Activated T-helper 17 cell treated with anti-CD3 and anti-CD28 coated beads, Interleukin-2, amount 50 U/mL, for 72 hours (primary cell): ENCODE data around the gene PTGER1. TPM values are rescaled to one million over a fixed set of nuclear protein-coding genes. Genes with fewer than 3 reads are reported as not detected.

Source experiments
- ATAC-seq: fragments of 150-1000 bp; cut with Tn5 transposase; replicated peaks from 2 replicates; pipeline ENCODE4 v1.10.0; 2021; ENCODE audit warnings: mild to moderate bottlenecking, moderate library complexity
- H3K27ac Mint-ChIP-seq: one replicate; pipeline ENCODE4 v1.8.0; 2022; ENCODE audit warnings: mixed read lengths
- H3K27me3 Mint-ChIP-seq: one replicate; pipeline ENCODE4 v1.8.0; 2022; ENCODE audit warnings: mixed read lengths
- H3K36me3 Mint-ChIP-seq: one replicate; pipeline ENCODE4 v1.8.0; 2022; ENCODE audit warnings: low read depth, mild to moderate bottlenecking, mixed read lengths
- H3K4me1 Mint-ChIP-seq: one replicate; pipeline ENCODE4 v1.8.0; 2022; ENCODE audit warnings: mixed read lengths
- H3K4me3 Mint-ChIP-seq: one replicate; pipeline ENCODE4 v1.8.0; 2022; ENCODE audit warnings: mild to moderate bottlenecking, mixed read lengths
- H3K9me3 Mint-ChIP-seq: one replicate; pipeline ENCODE4 v1.8.0; 2022; ENCODE audit warnings: mixed read lengths
- total RNA-seq, 2 donors: library from RNA; stranded (reverse); gene quantifications; one replicate each; pipeline ENCODE4 v1.2.3, GENCODE V29; 2022

The PTGER1 gene, protein sequence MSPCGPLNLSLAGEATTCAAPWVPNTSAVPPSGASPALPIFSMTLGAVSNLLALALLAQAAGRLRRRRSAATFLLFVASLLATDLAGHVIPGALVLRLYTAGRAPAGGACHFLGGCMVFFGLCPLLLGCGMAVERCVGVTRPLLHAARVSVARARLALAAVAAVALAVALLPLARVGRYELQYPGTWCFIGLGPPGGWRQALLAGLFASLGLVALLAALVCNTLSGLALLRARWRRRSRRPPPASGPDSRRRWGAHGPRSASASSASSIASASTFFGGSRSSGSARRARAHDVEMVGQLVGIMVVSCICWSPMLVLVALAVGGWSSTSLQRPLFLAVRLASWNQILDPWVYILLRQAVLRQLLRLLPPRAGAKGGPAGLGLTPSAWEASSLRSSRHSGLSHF
- under 1 TPM in 1 of 2 donors, not detected in 1; 0.17 TPM for total RNA-seq

DNA sequence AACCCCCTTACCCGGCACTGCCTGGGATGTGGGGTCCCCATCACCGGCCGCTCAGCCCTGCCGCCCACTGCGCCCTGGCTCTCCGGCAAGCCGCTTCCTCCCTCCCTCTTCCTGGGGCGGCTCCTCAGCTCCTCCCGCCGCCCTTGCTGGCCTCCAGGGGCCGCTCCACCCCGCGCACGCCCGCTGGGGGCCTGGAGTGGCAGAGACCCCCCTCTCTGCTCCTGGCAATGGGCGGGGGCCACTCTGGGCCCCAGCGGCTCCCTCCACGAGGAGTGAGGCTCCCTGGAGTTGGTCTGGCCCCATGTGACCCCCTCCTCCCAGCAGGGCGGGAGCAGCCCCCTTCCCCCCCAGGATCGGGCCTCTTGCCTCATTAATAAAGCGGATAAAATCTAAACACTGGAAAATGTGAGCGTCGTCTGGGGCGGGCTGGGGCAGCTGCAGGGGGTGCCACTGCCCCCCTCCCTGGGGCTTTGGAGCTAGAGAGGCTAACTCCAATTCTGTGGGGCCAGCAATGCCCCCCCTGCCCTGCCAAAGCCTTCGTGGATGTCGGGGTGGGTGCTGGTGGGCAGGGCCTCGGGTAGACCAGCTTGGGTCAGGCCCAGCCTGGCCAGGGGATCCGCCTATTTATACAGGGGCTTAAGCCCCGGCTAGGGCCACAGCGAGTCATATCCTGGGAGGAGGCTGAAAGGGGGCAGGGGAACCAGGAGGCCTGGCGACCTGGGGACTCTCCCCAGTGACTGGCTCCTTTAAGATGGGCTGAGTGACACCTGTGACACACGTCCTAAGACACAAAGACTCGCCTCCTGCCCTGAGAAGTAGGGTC lies at the start of gene PTGER1:
TSS of gene PTGER1 (minus strand) at position 104 of the 823 bp plus-strand sequence. CDS start 1,034 bp downstream, outside the sequence.
- peaks cover 35% of the 10 kb centered on the region for H3K36me3 Mint-ChIP-seq
- no peaks in the 10 kb centered on the region for H3K9me3 Mint-ChIP-seq
- peak; percentile 75 for ATAC-seq
- peak within 1 kb of the TSS; percentile 43 for H3K27ac Mint-ChIP-seq
- H3K27me3 Mint-ChIP-seq, result peaks cover 15% of the 10 kb centered on the region
- H3K4me3 Mint-ChIP-seq, result peak within 1 kb of the TSS; percentile 39
- H3K4me1 Mint-ChIP-seq, result peaks cover 19% of the 10 kb centered on the region

DNA sequence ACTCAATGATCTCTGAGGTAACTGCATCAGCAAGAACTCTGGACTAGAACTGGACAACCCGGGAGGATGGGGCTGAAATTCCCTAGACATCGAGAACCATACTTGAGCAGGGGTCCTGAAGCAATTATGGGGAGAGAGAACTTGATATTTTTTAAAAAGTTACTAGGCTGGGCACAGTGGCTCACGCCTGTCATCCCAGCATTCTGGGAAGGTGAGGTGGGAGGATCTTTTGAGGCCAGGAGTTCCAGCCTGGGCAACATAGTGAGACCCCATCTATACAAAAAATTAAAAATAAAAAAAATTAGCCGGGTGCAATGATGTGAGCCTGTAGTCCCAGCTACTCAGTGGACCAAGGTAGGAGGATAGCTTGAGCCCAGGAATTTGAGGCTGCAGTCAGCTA lies 45.4 kb upstream of the PTGER1 start:
- ATAC-seq, result no peak
- peak overlapping the region; percentile 95 for H3K27ac Mint-ChIP-seq
- H3K9me3 Mint-ChIP-seq, result no peaks in the 10 kb centered on the region
- H3K4me1 Mint-ChIP-seq, result peaks cover 44% of the 10 kb centered on the region
- no peaks in the 10 kb centered on the region for H3K27me3 Mint-ChIP-seq
- H3K36me3 Mint-ChIP-seq, result peaks cover 31% of the 10 kb centered on the region
- H3K4me3 Mint-ChIP-seq, result peak overlapping the region; percentile 99

DNA sequence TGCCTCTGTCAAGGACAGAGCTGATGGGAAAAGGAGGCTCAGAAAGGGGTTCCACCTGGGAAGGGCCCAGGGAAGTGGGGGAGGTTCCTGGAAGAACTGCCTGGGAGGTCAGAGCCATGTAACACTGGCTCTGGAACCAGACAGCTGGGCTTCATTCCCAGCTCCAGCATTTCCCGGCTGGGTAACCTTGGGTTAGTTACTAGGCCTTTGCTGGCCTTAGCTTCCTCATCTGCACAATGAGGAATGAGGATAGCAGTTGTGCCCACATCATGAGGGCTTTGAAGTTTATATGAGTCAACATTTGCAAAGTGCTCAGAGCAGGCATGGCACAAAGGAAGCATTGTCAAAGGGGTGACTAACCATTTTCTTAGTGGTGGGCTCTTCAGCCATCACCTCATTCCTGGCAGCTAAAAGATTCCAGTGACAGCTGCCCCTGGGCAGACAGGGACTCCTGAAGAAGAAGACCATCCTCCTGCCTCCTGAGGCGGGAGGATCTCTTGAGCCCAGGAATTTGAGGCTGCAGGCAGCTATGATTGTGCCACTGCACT lies 44.8 kb upstream of the PTGER1 start:
- H3K4me1 Mint-ChIP-seq, result peaks cover 46% of the 10 kb centered on the region
- ATAC-seq, result no peak

DNA sequence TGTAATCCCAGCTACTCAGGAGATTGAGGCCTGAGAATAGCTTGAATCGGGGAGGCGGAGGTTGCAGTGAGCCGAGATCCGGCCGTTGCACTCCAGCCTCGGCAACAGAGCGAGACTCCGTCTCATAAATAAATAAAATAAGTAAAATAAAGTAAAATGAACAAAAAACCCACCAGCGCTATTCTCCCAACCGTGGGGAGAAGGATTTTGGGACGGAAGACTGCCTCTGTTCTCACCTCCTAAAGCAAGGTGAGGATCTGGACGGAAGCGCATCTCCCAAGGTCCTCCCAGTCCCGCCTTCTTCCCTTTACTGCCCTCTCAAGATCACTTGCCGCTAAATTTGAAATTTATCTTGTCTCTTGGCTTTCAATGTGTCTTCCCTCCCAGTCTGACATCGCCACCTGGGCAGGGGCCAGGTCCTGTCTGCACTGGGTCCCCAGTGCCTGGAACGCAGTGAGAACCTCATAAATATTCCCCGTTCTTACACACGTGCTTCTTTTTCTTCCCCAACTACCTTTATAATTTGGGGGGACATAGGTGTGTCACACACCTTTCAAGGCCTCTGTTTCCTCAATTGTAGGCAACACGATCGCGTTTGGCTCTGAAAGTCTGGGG lies 44.2 kb upstream of the PTGER1 start:
- no peak for ATAC-seq
- Mint-ChIP-seq H3K9me3 (no peaks in the 10 kb centered on the region), H3K27ac (peak overlapping the region; percentile 95), H3K36me3 (peaks cover 43% of the 10 kb centered on the region), H3K27me3 (no peaks in the 10 kb centered on the region), H3K4me3 (peak overlapping the region; percentile 99), H3K4me1 (peaks cover 52% of the 10 kb centered on the region)

More for the DNA sequence above, 44.8 kb upstream of the PTGER1 start:
- H3K27ac Mint-ChIP-seq, result peak overlapping the region; percentile 95
- no peaks in the 10 kb centered on the region for H3K9me3 Mint-ChIP-seq
- H3K4me3 Mint-ChIP-seq, result peak overlapping the region; percentile 99
- peaks cover 37% of the 10 kb centered on the region for H3K36me3 Mint-ChIP-seq
- H3K27me3 Mint-ChIP-seq, result no peaks in the 10 kb centered on the region

DNA sequence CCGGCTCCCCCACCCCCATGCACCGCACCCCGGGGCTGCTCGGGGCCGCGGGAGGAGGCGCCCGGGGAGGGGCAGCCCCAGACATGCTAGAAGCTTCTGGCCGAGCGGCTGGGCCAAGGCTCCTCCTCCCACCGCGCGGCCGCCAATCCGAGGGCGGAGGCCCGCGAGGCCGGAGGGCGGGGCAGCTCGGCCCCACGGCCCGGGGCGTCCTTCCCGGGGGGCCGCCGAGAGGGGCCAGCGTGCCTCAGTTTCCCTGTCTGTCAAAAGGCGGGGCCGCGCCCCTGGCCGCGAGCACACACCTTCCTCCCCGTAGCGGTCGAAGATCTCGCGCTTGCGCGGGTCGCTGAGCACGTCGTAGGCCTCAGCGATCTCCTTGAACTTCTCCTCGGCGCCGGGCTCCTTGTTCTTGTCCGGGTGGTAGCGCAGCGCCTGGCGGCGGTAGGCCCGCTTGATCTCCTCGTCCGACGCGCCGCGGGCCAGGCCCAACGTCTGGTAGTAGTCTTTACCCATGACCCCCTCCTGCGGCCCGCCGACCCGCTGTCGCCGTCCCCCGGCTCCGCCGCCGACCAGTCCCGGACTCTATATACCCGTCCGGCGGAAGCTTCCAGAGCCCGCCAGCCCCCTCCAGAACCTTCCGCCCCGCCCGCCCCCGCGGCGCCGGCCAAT lies 42.8 kb upstream of the PTGER1 start, which contains the start of gene DNAJB1:
TSS of gene DNAJB1 (minus strand) at position 558 of the 666 bp plus-strand sequence. CDS start at position 510, 48 bp downstream.
- H3K27me3 Mint-ChIP-seq, result no peaks in the 10 kb centered on the region
- H3K4me1 Mint-ChIP-seq, result peaks cover 51% of the 10 kb centered on the region
- peaks cover 56% of the 10 kb centered on the region for H3K36me3 Mint-ChIP-seq
- H3K4me3 Mint-ChIP-seq, result peak within 1 kb of the TSS; percentile 99
- H3K9me3 Mint-ChIP-seq, result no peaks in the 10 kb centered on the region
- H3K27ac Mint-ChIP-seq, result peak within 1 kb of the TSS; percentile 95
- ATAC-seq, result peak; percentile 62

DNA sequence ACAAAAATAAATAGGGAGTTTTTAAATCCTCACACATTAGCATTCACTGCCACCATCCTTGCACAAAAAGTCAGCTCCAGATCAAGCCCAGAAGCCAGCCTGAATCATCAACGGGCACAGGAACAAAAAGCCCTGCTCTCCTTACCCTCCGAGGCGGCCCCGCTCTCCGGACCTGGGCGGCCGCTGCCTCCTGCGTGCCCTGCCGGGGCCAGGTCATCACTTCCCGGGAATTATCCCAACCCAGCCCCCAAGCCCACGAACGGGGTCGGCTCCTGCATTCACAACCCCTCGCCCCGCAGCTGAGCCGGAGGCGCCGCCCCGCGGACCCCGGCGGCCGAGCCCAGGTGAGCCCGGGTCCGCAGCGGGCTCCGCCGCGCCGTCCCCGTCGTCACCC lies 42.3 kb upstream of the PTGER1 start:
- Mint-ChIP-seq H3K27me3 (no peaks in the 10 kb centered on the region), H3K36me3 (peaks cover 56% of the 10 kb centered on the region), H3K4me3 (peak overlapping the region; percentile 99), H3K27ac (peak overlapping the region; percentile 92), H3K9me3 (no peaks in the 10 kb centered on the region), H3K4me1 (peaks cover 46% of the 10 kb centered on the region)
- no peak for ATAC-seq

DNA sequence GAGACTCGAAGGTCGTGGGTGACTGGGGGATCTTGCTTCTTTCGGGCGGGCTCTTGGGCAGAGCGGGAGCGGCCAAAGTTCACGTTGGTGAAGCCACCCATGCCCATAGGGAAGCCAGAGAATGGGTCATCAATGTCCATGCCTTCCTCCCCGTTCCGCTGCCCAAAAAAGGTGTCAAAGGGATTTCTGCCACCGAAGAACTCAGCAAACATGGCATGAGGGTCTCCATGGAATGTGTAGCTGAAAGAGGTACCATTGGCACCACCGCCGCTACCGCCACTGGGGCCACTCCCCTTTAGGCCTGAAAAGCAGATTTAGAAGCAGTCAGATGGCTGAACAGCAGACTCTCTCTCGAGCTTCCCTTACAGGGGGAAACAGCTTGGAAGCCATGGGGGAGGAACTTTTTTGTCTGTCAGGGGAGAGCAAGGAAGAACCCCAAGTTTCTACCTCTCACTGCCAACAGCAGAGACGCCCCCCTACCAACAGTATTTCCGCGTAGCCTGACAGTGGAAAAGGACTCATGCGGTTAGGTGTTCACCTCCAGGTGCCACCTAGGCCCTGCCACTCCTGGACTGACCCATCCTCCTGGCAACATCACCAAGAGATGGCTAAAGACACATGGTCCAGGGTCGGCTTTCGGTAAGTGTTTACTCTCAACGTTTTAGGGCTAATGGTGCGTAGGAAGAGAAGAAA lies 41.7 kb upstream of the PTGER1 start:
- peaks cover 41% of the 10 kb centered on the region for H3K4me1 Mint-ChIP-seq
- ATAC-seq, result no peak

DNA sequence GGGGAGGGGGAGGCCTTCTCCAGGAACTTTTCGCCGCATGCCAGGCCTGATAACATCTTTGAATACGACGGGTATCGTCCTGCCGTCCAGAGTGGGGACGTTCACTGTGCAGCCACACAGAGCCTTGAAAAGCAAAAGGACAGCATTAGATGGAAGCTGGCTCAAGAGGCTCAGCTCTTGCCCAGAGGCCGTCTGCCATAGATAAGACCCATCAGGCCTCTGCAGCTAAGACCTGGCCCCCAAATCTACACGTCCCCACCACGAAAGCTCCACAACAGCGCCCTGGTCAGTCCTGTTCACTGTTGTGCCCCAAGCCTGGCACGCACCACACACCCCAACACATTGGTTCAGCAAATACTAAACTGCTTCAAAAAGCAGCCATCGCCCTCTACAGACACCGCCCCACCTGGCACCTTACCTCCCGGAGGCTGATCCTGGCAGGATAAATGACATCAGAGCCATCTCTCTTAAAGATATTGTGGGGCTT lies 40.9 kb upstream of the PTGER1 start:
- Mint-ChIP-seq H3K36me3 (peaks cover 56% of the 10 kb centered on the region), H3K27ac (peak overlapping the region; percentile 92), H3K4me3 (peak overlapping the region; percentile 99), H3K9me3 (no peaks in the 10 kb centered on the region), H3K27me3 (no peaks in the 10 kb centered on the region), H3K4me1 (peaks cover 40% of the 10 kb centered on the region)
- ATAC-seq, result no peak

More for the DNA sequence above, 41.7 kb upstream of the PTGER1 start:
- H3K27ac Mint-ChIP-seq, result peak overlapping the region; percentile 92
- no peaks in the 10 kb centered on the region for H3K27me3 Mint-ChIP-seq
- H3K36me3 Mint-ChIP-seq, result peaks cover 56% of the 10 kb centered on the region
- peak overlapping the region; percentile 99 for H3K4me3 Mint-ChIP-seq
- H3K9me3 Mint-ChIP-seq, result no peaks in the 10 kb centered on the region

DNA sequence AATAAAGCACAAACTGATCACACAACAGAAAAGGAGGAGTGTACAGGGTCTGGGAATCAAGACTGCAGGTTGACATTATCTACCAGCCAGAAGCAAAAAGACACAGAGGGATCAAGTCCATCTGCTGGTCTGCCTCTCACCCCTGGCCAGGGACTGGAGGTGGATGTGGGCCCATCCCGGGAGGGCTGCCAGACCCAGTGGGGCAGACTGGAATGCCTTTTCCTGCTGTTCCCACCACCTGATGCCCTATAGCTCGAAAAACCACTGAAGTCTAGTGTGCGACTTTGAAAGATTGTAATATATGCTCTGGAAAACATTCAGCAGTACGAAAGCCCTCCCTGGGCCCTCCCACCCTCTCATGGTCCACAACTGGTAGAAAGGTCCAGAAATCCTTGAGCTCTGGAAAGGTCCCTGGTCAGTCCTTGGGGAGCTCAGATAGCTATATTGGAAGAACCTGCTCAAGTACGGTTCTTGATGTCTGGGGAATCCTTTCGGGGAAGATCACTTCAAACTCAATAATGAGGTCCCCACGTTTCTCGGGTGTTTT lies 40.4 kb upstream of the PTGER1 start:
- H3K4me1 Mint-ChIP-seq, result peaks cover 43% of the 10 kb centered on the region
- H3K27me3 Mint-ChIP-seq, result no peaks in the 10 kb centered on the region
- peaks cover 56% of the 10 kb centered on the region for H3K36me3 Mint-ChIP-seq
- H3K27ac Mint-ChIP-seq, result peak overlapping the region; percentile 92
- no peaks in the 10 kb centered on the region for H3K9me3 Mint-ChIP-seq
- no peak for ATAC-seq
- H3K4me3 Mint-ChIP-seq, result peak overlapping the region; percentile 99

DNA sequence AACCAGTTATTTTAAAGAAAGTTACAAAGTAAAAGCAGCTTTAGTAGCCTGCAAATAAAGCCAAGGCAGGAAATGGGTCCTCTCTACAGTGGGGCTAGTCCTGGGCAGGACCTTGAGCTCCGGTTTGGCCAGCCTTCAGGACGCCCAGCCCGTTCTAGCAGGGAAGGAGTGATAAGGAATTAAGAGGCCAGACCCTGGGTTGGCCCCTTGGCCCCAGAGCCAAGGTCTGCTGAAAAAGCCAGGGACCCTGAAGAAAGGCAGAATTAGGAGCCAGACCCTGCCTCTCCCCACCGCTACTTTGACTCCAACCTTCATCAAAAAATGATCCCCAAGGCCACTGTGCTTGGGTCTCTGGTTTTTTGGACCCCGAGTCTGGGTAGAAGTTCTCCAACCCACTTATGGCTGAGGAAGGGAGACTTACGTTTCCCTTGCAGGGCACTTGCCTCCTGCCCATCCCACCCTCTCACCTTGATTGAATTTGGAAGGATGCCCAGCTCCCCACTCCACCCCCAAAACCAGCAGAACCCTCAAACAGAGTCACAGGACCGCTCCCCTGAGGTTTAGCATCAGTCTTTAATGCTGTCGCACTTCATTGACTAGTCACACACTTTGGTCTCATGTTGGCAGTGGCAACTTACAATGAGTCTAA lies 39.2 kb upstream of the PTGER1 start:
- ATAC-seq, result no peak
- H3K27ac Mint-ChIP-seq, result peak overlapping the region; percentile 92
- H3K9me3 Mint-ChIP-seq, result no peaks in the 10 kb centered on the region
- peaks cover 56% of the 10 kb centered on the region for H3K36me3 Mint-ChIP-seq
- no peaks in the 10 kb centered on the region for H3K27me3 Mint-ChIP-seq
- peaks cover 37% of the 10 kb centered on the region for H3K4me1 Mint-ChIP-seq
- peak overlapping the region; percentile 99 for H3K4me3 Mint-ChIP-seq

DNA sequence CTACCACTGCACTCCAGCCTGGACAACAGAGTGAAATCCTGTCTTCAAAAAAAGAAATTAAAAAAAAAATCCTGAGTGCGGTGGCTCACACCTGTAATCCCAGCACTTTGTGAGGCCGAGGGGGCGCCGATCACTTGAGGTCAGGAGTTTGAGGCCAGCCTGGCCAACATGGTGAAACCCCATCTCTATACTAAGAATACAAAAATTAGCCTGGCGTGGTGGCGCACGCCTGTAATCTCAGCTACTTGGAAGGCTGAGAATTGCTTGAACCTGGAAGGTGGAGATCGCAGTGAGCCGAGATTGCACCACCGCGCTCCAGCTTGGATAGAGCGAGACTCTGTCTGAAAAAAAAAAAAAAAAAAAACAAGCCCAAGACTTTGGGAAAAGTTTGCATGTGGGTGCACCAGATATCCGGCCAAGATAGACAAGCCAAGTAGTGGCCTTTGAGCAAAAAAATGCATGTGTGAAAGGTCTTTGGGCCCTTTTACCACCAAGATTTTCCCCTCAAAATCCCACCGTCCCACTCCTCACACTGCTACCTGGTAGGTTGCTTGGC lies 37.3 kb upstream of the PTGER1 start:
- no peak overlapping the region for H3K27ac Mint-ChIP-seq
- no peaks in the 10 kb centered on the region for H3K9me3 Mint-ChIP-seq
- H3K36me3 Mint-ChIP-seq, result peaks cover 45% of the 10 kb centered on the region
- peaks cover 35% of the 10 kb centered on the region for H3K4me1 Mint-ChIP-seq
- H3K4me3 Mint-ChIP-seq, result no peak overlapping the region
- H3K27me3 Mint-ChIP-seq, result no peaks in the 10 kb centered on the region
- ATAC-seq, result no peak

DNA sequence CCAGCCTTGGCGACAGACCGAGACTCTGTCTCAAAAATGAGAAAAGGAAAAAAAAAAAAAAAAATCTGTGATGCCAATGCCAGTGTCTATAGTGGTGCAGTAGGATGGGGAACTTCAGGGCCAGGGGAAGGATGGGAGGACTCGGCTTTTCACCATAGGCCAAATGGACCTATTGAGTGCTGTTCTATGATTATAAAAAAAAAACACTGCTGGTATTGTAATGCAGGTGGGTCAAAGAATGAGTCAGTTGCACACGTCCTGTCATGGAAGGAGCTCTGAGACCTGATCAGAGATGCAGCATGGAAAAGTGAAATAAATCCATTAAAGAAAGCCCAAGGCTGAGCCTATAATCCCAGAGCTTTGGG lies 36.1 kb upstream of the PTGER1 start:
- Mint-ChIP-seq H3K36me3 (peaks cover 32% of the 10 kb centered on the region), H3K27me3 (no peaks in the 10 kb centered on the region), H3K4me1 (peaks cover 30% of the 10 kb centered on the region), H3K9me3 (no peaks in the 10 kb centered on the region), H3K27ac (peak overlapping the region; percentile 66), H3K4me3 (peak overlapping the region; percentile 44)
- no peak for ATAC-seq
